Breast epithelium (tissue), 3 donors: Measurements from ENCODE around the gene CRYGB.
"Not testable (repeated sequence)": the region's sequence is repeated elsewhere in the genome, so short reads cannot be mapped to it uniquely, and the experiment has no call there.

Experiments used
- CTCF ChIP-seq, 3 donors: fragments of 450-650 bp; IDR thresholded peaks; one replicate each; pipeline ENCODE4 v1.5.1; 2016 to 2017; ENCODE audit warnings: antibody characterized with exemption in 3 of 3, mild to moderate bottlenecking in 3 of 3, moderate library complexity in 3 of 3
- POLR2A ChIP-seq: fragments of 450-650 bp; IDR thresholded peaks from one replicate; pipeline ENCODE4 v1.6.1; 2016; ENCODE audit warnings: antibody characterized with exemption, mild to moderate bottlenecking, moderate library complexity
- POLR2AphosphoS5 ChIP-seq, 3 donors: sonication (generic); formaldehyde crosslinking; IDR thresholded peaks; one replicate each; pipeline ENCODE4 v1.6.1; 2017; ENCODE audit warnings: antibody characterized with exemption in 3 of 3

GRCh38 chr2:208124013-208124715 lies 21.8 kb downstream of the CRYGB start, which contains the start of gene CRYGD:
- not testable (repeated sequence) for TF ChIP-seq CTCF (IDR thresholded peaks at IDR 0.05); POLR2AphosphoS5 (IDR thresholded peaks at IDR 0.05); POLR2A
